Dedifferentiated amniotic fluid mesenchymal stem cell (primary cell): ENCODE results near the gene TNRC6C.
A peak's percentile ranks its signal among the peaks of the same experiment; 100 is the strongest.

Experiments used
- DNase-seq: peaks from one replicate; pipeline ENCODE4 v3.0.0-alpha.2; 2016; ENCODE audit errors: extremely low spot score

The TNRC6C gene

DNA sequence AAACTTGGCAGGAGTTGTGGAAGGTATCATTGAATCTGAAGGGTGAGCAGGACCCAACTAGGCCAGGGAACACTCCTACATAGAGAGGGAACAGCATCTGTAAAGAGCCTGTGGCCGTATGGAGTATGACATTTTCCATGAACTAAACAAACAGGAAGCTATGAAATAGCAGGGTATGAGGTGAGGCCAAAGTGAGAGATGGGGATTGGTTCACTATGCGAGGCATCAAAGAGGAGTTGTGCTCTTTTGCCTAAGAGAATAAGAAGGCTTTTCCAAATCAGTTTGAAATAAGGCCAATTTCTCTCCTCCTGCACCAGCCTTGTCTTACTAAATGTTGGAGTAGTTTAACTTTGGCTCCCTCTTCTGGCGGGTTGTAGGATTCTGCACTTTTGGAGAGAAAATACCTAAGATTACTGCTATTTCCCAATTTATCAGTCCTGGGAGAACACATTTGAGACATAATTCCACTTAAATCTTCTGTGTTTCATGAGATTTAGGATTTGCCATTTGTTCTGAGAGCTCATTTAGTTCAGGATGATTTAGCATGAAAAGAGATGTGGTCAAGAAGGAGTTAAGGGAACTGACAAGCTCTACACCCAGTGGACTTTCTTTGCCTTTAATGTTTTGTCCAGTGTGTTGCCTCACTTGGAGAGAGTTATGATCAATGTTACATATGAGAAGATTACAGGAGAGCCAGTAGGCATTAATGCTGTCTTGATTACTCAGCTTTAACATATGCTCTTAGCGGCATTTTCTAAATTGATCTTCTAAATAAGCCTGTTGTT, 55.4 kb downstream of the TNRC6C start:
- DNase-seq: peak; percentile 80

DNA sequence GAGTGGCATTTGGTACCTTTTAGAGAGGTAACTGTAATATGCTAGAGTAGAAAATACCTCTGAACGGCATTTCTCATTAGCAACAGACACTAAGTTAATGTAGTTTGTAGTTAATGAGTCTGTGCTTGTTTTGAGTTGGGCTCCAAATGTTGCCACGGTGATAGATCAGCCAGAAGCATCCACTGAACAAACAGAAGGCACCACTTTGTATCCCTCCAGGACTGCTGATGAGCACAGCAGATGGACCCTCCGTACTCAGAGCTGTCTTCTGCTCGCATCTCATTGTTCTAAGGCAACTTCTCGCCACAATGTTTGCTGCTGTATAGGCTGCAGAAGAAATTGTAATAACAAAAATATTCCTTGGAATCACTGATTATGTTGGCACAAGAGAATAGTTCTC, 56.1 kb downstream of the TNRC6C start:
- no peak for DNase-seq

DNA sequence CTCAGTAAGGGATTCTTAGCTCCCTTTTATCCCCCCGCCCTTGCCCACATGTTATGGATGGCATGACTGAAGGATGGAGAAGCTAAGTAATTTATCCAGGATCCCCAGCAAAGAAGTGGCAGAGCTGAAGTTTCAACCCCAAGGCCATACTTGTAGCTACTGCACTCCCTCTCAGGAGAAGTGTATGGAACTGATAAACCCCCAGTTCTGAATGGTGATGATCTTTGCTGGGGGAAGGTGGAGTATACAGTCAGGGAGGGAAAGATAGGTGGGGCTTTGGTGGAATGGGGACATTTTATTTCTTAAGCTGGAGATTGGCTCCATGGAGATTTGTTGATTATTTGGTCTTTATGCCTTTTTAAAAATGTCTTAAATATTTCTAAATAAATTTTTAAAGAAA, 58.3 kb downstream of the TNRC6C start:
- DNase-seq: no peak

DNA sequence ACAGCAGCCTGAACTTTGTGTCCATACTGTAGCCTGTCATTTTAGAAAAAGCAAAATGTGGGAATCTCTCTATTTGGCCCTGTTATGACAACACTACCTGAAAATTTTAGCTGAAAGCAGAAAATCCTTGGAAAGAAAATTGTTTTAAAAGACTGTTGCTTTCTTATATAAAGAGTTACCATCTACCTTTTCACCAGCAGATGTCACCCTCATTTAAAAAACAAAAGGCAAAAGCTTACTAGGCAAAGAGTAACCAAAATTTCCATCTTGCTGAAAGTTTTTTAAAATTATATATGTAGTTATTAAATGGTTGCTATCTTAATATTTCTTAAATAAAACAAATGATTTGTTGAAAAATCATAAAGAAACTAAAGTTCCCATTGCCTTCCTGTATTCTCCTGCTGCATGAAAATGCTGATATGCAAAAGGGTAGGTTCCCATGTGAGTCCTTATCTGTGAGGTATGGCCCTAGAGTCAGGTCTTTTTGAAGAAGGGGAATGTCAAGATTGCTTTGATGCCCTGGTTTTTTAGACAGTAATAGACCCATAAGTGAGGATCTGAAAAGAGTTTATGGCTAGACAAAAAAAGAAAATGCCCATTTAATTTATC, 61.0 kb downstream of the TNRC6C start:
- DNase-seq: peak; percentile 65

DNA sequence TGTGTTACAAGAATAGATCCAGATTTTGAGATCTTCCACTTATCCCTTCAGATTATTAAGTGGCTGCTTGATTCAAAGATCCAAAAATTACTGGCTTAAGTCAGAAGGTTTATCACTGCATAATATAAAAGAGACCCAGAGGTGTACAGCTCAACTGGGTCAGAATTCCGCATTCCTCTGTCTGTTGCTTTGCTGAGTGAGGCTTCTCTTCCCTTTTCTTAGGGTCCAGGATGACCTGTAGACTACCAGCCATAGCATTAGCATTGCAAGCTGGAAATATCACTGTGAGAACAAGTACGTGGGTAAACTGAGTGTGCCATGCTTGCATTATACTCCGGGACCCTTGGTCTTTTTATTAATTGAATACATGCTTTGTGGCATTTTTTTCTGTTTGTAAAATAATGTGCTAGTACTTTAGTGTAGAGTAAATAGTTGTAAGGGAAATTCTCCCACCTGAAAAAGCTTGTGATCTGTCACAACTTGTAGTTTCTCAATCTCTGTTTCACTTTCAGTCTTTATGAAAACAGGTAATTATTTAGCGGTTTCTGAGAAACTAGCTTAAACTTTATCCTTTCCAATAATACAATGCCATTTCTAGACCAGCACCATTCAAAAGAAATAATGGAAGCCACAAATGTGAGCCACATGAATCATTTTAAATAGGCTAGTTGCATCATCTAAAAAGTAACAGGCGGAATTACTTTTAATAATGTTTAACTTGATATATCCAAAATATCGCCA, 61.6 kb downstream of the TNRC6C start:
- no peak for DNase-seq

DNA sequence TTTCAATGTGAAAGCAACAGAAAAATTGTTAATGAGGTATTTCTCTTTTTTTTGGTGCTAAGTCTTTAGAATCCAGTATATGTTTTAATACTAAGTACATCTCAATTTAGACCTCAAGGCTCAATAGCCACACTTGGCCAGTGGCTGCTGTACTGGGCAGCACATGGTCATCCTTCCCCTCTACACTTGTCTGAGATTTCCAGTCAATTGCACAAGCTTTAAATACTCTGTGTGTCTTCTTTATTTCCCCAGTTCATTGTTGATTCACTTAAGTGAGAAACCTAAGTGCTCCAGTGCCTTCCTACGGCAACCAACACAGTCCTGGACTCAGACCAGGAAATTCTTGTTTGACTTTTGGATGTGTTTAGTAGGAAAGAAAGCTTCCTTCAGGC, 62.2 kb downstream of the TNRC6C start:
- no peak for DNase-seq

DNA sequence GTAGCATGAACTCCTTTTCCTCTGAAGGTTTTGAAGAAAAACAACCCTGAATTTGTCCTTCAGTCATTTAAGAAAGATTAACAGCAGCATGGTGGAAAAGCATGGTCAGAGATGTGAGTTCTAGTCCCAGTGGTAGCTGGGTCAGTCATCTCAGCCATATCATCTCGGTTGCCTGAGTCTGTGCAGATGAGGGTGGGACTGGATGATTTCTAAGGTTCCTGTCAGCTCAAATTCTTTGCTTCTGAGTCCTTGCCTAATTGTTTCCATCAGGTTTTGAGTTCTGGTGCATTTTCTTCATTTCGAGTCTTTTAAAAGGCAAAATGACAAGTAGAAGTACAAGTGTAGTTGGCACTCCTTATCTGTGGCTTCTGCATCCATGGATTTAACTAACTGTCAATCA, 63.9 kb downstream of the TNRC6C start:
- DNase-seq: peak; percentile 47

DNA sequence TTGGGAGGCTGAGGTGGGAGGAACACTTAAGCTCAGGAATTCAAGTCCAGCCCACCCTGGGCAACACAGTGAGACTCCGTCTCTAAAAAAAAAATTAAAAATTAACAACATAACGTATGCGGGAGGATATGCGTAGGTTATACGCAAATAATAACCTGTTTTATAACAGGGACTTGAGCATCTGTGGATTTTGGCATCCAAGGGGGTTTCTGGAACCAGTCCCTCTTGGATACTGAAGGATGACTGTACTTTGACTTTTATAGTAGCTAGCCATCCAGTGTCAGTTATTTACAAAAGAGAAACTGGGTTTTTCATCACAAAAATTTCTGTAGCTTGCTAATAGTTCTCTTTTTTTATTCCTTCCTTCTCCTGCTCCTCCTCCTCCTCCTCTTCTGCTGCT, 64.5 kb downstream of the TNRC6C start:
- no peak for DNase-seq

DNA sequence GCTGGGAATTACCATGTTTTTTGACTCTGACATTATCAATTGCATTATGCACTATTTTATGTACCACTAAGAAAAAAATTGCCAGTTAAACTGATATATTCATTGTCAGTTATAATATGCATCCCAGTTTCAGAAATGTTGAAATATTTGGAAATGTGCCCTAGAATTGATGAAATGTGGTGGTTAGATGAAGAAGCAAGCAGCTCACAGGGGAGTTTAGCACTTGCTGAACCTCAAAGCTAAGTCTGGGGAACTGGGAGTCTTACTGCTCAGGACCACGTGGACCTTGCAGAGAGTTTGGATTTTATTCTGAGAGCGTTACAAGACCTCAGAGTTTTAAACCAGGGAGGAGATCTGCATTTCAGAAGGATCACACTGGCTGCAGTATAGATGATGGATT, 67.9 kb downstream of the TNRC6C start:
- DNase-seq: no peak

DNA sequence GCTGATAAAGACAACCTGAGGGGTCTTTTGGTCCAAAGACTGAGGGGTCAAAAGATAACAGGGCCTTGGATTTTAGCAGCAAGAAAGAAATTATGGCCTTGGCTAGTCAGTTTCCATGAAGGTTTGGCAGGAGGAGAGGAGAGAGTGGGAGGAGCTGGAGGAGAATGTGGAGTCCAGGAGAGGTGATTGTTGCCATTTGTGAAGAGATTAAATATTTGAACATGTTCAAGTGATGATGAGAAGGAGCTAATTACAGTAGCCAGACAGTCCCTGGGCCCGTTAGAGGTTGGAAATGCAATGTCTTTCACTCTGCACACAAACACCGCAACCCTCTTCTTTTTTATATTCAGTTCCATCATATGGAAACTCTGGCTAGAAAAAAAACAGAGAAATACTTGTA, 68.6 kb downstream of the TNRC6C start:
- DNase-seq: no peak

DNA sequence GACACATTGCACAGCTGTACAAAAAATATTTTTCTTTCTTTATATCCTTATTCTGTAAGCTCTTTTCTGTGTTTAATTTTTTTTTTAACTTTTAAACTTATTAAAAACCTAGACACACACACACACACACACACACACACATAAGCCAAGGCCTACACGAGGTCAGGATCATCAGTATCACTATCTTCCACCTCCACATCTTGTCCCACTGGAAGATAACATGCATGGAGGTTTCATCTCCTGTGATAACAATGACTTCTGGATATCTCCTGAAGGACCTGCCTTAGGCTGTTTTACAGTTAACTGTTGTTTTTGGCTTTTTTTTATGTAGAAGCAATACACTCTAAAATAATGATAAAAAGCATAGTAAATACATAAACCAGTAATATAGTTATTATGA, 71.2 kb downstream of the TNRC6C start:
- no peak for DNase-seq

DNA sequence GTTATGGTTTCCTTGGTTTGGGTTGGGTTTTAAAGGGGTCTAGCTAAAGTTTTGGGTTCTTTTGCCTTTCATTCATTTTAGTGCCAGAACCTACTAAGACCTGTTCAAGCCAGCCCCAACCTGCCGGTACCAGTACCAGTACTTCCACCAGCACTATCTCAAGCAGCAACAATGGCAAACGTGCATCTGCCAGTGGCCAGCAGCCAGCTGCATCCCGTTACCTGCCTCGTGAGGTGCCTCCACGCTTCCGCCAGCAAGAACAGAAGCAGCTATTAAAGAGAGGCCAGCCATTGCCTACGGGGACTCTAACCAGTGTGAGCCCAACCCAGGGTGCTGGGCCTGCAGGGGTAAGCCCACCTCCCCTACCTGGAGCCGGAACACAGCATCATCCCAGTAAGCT, 72.9 kb downstream of the TNRC6C start:
- no peak for DNase-seq

DNA sequence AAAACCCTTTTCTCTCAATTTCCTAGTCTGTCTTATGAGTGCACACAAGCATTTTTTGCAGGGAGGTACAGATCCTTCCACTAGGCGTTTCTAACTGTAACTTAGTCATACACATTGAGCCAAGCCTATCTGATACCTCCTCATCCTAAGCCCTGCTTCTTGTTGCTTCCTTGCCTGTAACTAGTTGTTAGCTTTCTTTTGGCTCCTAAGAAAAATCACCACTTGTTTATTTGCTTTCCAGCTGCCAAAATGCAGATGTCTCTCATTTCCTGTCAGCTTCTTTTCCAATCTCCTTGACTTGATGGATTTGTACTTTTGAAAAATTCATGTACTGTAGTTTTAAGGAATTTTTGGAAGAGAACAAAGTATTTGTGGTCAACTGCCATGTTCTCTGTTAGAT, 73.7 kb downstream of the TNRC6C start:
- DNase-seq: peak; percentile 48

DNA sequence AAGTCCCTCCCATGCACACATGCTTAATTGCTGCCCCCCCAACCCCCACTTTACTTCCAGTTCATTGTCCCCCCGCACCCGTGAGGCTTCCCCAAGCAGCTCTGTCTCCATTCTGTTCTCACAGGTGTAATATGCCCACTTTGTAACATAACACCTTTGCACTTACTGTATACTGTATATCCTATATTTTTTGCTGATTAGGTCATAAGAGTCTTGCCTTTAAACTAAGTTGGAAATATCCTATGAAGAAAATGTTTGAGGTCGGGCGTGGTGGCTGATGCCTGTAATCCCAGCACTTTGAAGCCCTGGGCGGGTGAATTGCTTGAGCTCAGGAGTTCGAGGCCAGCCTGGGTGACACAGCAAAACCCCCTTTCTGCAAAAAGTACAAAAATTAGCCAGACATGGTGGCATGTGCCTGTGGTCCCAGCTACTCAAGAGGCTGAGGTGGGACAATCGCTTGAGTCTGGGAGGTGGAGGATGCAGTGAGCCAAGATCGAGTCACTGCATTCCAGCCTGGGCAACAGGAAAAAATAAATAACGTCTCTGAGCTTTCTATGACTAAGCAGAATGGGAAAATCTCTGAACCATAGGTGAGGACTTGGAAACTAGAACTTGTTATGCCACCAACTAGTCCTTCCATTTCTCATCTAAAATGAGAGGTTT, 76.1 kb downstream of the TNRC6C start:
- no peak for DNase-seq

DNA sequence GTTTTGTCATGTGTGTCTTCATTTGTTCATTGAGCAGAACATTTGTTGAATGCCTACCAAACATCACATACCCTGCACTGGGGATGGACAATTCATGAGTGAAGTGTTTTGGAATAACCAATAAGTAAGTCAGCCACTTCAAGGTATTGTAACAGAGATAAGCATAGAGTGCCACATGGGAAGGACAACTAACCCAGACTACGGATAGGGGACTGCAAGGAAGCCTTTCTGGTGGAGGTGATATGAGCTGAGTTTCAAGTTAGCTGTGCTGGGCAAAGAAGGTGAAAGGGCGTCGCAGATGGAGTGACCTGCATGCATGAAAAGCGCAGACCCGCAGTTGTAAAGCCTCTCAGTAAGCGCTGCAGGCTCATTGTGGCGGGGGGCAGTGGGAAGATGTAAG, 78.8 kb downstream of the TNRC6C start:
- no peak for DNase-seq

DNA sequence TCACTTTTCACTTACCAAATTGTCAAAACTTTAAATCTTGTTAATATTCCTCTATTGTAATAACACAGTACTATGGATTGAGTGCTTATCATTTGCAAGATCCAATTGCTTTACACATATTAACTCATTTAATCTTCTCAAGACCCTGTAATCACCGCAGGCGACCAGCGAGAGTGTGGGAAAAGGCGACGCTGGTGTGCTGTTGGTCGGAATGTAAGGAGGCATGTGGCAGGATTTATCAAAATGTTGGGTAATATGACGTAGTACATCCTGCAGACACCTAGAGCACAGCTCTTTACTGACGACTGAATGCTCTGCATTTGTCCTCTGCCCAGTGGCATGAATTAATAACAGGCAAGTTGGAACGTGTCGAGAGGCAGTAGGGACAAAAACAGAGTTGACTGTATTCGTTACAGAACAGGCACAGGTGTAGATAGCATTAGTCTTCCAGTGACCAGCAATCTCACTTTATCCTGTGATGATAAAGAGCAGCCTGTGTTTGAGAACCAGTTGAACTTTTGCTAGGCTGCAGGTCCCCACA, 80.3 kb downstream of the TNRC6C start:
- no peak for DNase-seq

DNA sequence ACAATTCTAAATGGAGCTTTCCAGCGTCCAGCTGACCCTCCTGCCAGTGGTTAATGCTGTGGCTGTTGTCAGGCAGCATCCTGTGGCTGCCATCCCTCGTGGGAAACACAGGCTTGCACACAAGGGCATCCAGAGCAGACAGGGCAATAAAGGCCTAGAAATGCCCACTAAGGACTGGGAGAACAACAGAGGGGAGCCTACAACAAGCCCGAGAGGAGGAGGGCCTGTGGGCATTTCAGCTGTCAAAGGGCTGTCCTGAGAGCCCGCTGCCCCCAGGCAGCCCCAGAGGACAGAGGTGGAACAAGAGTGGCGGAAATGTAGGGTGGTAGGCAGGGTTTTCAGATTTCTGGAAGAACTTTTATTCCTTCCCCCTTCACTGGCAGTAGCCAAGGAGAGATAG, 81.1 kb downstream of the TNRC6C start:
- DNase-seq: no peak

DNA sequence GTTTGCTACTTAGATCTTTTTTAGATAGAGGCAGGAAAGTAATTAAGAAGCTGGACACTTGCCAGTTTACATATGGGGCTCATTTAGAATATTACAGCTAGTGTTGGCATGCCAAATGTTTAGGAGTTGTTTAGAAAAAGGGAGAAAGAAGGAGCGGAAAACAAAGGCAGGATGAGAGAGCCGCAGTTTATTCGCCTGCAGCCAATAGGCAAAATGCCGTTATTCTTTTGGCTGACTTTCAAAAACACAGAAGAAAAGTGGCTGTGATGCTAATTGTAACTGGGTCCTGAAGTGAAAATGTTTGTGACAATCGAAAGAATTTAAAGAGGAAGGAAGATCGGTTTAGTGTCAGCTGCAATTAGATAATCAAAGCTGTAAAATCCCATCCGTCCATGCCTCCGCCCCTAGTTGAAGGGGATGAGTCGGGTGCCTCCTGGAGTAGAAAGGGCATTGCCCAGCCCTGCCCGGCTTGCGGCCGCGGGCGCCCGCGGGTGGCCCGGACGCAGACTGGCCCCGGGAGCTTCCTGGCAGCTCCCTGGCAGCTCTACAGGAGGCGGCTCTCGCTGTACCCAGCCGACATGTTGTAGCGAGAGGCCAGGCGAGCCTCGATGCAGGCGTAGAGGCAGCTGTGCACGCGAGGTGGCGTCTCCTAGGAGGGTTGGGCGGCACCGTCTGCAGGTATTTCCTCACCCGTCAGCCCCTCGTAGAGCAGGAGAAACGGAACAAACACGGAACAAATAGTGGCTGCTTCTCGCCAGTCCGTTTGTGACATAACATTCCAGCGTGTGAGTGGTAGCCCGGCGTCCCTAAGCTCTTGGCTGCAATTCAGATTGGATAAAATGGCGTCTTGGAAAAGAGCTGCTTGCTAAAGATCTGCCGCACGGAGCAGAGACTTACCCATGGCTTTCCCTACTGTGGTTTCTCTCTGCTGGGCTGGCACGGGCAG, 82.2 kb downstream of the TNRC6C start:
- peak; percentile 59 for DNase-seq

DNA sequence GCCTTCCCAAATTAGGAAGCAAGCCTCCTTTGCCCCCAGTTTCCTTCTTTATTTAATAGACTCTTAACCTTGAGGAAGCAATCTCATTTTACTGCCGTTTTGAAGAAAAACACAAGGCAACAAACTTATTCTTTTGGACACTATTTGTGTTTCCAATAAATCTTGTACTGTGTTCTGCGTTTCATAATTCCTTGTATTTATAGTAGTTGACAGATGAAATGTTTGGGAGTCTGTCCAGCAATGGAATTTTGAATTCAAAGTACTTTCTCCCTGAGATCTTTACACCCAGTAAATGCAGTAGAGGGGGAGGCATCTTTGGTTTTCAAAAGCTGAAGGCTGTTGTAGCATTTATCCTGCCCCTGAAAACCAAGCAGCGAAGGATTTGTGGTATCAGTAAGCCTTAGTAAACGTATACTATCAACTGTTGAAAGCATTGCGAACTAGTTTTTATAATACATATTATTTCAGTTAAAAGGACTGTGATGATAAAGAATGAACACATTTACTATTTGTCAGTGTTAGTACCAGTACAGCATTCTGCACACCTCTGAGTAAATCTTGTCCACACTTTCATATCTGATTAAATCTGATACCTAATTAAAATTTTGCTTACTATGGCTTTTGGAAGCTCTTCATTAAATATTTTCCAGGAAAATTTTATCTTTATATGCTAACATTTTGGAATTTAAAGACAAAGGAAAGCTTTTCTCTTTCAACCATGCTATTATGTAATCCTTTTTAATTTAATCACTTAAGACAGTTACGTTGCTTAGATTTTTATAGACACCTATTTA, 83.1 kb downstream of the TNRC6C start:
- DNase-seq: no peak

DNA sequence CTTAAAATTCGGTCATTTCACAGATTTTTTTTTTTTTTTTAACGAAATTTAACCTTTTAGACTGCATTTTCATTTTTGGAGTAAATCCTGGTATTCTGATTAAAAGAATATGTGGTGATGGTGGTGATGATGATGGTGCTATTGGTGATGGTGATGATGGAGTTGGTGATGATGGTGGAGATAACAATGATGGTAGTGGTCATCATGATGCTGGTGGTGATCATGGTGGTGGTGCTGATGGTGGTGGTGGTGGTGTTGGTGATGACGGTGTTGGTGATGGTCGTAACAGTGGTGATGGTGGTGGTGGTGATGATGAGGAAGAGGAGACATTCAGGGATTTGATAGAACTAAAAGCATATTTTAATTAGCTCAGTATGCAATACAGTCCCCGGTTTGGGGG, 84.0 kb downstream of the TNRC6C start:
- no peak for DNase-seq
